Measurements from ENCODE around the gene TM4SF4.

GRCh38 chr3:149528340-149528650, 53.8 kb downstream of the TM4SF4 start:
- TF ChIP-seq CTCF (IDR thresholded peaks at IDR 0.05) = no peak
- no peak for TF ChIP-seq POLR2AphosphoS5 (IDR thresholded peaks at IDR 0.05)

Measured in suprapubic skin (tissue), 3 donors.